ENCODE data around the gene AKT1.

AKT1 gene

DNA sequence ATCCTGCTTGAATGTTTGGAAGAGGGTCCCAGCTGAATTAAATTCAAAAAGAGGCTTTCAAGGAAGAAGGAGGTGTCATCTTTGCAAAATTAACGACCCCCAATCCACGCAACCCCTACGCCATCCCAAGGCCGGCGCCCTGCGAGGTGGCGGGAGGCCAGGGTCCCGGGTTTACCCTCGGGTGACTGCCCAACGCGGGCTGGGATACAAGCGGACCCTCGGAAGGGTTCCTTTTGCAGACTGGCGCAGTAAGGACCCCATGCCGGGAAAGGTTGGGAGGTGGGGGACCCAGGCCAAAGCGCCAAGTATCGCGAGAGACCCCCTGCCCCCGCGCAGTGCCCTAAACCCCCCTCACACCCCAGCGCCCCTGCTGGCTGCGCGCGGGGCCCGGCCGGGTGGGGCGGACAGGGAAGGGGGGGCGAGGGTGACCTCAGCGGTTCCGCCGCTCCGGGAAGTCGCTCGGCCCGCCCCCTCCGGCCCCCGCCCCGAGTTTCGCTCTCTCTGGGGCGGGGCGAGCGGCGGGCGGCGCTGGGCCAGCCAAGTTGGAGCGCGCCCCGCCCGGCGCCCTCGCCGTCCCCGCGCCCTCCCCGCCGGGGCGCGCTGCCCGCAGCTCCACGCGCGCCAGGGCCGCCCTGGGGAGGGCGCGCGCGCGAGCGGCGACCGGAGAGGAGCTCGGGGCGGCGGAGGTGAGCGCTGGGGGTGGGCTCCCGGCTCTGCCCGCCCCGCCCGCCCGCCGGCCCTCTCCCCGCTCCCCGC is 4.6 kb upstream of the AKT1 start:
- no peak for FAIRE-seq
- peak; percentile 8 for DNase-seq (ENCODE audit: low spot score)

- DNase-seq (ENCODE audit: low spot score): no peak
- no peak for FAIRE-seq
These were observed 3.9 kb upstream of the AKT1 start for GRCh38 chr14:104799244-104800014.

- no peak for DNase-seq (ENCODE audit: low spot score)
- FAIRE-seq: no peak
These were observed 3.0 kb upstream of the AKT1 start for GRCh38 chr14:104798300-104799243.

DNA sequence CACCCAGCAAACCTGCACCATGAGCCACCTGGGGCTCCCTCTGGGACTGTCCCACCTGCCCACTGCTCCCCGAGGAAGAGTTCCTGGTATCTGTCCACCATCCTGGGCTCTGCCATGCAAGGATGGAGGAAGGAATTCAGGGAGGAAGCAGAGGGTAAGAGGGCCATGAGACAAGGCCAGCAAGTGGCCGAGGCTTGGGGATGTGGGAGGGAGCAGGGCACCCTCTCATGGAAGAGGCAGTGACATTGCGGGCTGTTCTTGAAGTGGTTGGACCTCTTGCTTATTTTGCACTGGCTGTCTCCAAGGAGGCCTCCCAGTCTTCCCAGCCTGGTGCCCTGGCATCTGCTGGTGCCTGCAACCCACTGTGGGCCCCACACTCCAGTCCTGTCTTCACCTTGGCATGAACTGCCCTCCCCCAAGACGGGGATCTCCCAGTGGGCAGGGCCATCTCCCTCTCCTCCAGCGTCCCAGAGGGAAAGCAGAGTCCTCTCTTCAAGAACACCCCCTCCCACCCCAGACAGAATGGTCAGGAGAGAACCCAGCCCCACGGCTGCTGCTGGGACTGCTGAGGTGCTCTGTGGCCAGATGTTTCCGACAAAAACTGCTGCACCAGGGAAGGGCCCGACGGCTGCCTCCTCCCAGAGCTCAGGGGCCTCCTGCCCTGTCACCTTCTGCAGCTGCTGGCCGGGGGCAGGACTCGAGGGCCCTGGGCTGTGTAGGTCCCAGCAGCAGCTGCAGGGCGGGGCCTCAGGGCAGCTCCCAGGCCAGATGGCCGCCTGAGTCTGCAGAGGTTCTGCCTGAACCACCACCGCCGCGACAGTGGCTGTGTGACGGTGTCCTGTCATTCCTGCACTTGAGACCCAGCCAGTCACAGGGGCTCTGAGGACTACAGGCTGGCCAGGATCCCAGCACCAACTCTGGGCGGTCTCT is 1.8 kb upstream of the AKT1 start:
- no peak for FAIRE-seq
- DNase-seq (ENCODE audit: low spot score): no peak

- no peak for DNase-seq (ENCODE audit: low spot score)
- no peak for FAIRE-seq
These were observed 1.1 kb upstream of the AKT1 start for GRCh38 chr14:104796687-104797081.

DNA sequence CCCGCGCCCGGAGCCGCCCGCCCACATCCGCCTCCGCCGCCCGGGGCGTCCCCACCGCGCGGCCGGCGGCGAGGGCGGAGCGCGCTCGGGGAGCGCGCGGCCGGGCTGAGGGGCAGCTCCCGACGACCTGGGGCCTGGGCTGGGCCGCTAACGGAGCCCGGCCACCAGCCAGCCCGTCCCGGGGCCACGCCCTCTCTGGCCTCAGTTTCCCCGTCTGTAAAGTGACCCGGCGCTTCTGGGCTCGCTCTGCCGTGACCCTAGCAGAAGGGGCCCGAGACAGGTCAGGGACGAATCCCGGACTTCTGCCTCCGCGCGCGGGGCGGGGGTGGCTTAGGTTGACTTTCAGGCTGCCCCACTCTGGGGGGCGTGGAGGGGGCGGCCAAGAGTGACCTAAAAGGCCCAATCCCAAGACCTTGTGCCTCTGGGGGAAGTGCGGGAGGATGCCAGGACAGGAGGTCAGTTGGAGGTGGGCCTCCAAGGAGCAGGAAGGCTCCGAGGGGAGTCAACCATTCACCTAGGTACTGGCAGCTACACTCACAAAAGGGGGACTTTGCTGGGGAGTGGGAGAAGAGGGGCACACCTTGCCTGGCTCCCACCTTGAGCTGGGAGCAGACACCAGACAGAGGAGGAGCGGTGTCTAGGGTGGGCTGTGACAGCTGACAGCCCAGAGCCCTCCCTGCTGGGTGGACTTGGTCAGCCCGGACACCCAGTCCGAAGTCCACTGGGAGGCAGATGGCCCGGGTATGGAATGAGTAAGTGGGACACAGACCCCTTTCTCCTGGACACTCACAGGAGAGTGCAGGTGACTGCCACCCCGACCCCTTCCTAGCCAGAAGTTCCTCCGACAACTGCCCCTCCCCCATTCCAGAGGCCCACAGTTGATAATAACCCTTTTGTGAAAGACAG is 486 bp upstream of the AKT1 start:
- no peak for DNase-seq (ENCODE audit: low spot score)
- no peak for FAIRE-seq

DNA sequence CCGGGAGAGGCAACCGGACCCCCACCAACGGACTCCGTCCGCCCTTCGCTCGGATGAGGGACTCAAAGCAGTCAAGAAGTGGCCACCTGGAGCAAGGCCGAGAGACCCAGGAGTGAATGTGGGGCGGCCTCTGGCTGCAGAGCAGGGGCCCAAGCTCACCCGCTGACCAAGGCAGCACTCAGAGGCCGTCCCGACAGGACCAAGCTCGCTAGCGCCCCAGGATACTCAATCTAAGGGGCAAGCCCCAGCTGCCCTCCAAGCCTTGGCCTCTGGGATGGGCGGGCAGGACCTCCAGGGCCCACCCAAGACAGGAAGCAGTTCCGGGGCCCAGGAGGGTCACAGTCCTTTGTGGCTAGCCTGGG is 936 bp downstream of the AKT1 start:
- no peak for DNase-seq (ENCODE audit: low spot score)
- no peak for FAIRE-seq

DNA sequence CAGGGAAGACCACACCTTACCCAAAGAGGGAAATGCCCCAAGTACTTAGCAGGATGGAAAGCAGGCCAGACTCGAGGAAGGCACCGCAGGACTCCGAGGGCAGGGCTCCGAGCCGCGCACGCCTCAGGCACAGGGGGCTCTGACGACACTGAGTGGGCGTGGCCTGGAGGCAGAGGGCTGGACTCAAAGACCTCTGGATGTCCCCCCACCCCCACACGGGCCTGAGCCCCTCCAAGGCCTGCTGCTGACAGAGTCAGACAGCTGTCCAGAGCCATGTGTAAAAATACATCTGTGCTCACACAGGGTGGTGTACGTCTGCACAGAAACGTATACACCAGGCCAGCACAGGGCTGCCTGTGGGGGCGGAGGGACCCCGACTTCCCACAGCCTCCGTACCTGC is 1.4 kb downstream of the AKT1 start:
- FAIRE-seq (no peak), DNase-seq (ENCODE audit: low spot score) (no peak)

- DNase-seq (ENCODE audit: low spot score): no peak
- FAIRE-seq: no peak
These were observed 1.9 kb downstream of the AKT1 start for GRCh38 chr14:104793703-104793959.

DNA sequence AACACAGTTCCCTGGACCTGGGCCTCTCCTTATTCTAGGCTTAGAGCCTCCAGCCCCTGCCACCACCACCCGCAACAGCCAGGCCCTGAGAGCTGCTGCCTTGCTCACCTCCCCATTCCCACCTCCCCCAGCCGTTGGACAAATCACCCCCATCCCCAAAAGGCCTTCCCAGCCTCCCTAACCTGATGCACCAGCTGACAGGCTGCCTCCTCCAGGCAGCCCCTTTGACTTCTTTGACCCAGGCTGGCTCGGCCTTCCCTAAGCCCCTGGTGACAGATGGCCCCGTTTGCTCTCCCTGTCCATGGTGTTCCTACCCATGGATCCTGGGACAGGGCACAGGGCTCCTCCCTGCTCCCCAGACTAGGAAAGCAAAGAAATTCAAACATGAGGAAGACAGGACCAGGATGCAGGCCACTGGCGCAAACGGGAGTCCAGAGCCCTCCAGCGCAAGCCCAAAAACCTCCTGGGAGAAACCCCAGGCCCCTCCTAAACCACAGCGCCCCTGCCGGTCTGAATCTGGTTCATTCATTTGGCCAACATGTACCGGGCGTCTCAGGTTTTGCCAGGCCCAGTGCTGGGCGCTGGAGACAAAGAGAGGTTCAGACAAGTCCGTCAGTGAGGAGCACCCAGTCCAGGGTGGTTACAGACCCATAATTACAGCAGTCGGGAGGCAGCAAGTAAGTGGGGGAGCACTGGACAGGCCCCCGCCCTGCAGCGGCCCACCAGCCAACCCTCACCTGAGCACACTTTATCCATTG is 2.4 kb downstream of the AKT1 start:
- FAIRE-seq (no peak), DNase-seq (ENCODE audit: low spot score) (no peak)

- FAIRE-seq (no peak), DNase-seq (ENCODE audit: low spot score) (no peak)
These were observed 3.3 kb downstream of the AKT1 start for GRCh38 chr14:104792101-104792884.

DNA sequence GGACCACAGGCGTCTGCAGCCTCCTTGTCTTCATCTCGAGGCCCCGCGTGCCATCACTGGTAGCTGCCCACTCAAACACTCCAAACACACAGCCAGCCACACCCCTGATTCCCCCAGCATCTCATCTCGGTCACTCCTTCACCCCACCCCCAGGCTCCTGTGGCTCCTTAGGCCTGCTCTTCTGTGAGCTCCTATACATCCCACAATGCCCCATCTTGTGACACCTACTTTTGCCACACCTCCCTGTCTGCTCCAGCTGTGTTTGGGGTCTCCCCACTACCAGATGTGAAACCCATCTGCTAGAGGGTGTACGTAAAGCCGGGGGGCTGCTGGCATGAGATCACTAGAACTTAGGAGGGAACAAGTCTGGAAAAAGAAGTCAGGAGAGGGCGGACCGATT is 4.1 kb downstream of the AKT1 start:
- no peak for FAIRE-seq
- DNase-seq (ENCODE audit: low spot score): no peak

- DNase-seq (ENCODE audit: low spot score) (no peak), FAIRE-seq (no peak)
These were observed 5.5 kb downstream of the AKT1 start for GRCh38 chr14:104789752-104790743.

DNA sequence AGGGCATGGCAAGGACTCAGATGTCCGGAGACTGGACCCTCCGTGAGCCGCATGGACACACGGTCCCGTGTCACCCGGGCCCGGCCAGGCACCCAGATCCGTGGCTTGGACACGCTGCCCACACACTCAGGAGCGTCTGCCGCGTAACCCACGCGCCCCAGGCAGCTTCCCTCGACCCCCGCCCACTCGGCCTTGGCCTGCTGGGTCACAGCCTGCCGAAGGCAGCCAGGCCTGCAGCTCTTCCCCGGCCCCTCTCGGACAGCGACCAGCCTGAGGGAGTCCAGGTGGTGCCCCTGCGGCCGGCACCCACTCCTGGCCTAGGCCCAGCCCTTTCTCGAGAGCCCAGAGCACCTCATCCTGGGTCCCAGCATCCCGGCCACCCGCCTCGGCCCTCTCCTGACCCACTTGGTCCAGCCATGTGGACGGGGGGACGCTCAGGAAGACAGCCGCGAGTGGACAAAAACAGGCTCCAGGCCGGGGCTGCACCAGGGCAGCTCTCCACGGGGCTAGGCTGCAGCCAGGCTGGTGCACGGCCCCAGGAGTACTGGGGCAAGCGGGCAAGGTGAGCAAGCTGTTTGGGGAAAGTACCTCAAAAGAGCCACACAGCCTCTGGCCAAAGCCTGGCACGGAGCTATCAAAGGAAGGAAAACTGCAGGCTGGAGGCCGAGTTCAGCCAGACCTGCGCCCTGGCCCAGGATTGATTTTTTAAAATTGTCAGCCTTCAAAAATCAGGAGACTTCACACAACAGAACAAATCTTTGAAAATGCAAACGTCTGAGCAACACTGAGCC is 6.5 kb downstream of the AKT1 start:
- DNase-seq (ENCODE audit: low spot score): no peak
- FAIRE-seq: no peak

- FAIRE-seq (no peak), DNase-seq (ENCODE audit: low spot score) (no peak)
These were observed 7.3 kb downstream of the AKT1 start for GRCh38 chr14:104788161-104788818.

DNA sequence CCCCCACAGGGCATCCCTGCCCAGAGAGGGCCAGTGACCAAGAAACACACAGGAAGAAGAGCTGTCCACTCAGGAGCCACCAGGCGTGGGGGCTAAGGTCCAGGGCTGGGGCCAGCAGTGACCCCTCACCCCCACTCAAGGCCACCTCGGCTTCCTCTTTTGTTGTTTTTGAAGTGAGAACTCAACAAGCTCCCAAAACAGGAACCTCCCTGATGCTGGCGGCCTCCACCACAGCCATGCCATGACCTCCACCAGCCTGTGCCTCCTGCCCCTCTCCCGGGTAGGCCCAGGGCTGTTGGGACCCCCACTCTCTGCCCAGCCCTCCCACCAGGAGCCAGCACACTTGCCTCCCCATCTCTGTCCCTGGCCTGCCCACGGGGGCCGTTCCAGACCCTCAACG is 7.8 kb downstream of the AKT1 start:
- no peak for DNase-seq (ENCODE audit: low spot score)
- no peak for FAIRE-seq

All from RCC 7860 (cell line).